ENCODE data around the gene GBF1.
"Not testable (repeated sequence)": the region's sequence is repeated elsewhere in the genome, so short reads cannot be mapped to it uniquely, and the experiment has no call there.

GBF1 gene

GRCh38 chr10:102268375-102268888 lies 23.1 kb downstream of the GBF1 start:
- peak; percentile 17 for DNase-seq

DNA sequence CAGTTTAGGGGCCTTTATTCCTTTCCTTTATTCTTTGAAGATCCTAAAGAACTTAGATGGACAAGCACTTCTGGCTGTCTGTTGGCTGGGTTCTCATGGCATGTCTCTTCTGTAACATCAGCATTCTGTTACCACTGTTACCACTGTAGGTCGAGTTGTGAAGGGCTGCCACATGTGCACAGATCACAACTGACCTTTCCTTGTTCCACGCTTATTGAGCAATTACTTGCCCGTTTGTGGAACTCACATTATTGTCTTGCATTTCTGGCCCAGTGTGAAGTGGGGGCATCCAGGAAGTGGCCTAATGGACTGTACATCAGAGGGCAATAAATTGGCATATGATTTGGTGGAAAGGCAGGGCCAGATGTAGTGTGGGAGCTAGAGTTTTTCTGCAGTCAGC lies 23.7 kb downstream of the GBF1 start:
- no peak for DNase-seq

DNA sequence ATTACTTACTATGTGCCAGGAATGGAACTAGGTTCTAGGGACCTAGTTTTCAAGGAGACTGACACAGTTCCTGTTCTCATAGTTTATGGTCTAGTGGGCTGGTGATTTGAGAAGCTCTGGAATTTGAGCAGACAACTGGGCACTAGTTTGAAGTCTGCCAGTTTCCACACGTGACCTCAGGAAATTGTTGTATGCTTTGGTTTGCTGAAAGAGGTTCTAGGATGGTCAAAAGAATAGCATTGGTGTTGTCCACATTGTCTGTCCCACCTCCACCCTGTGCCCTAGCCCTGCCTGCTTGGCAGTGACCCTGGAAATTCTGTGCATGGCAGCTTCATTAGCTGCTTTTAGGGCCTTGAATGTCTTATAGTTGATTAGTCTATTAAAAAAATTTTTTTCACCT lies 28.7 kb downstream of the GBF1 start:
- DNase-seq: no peak

- DNase-seq: no peak
Measured at GRCh38 chr10:102275343-102275742, 30.0 kb downstream of the GBF1 start.

DNA sequence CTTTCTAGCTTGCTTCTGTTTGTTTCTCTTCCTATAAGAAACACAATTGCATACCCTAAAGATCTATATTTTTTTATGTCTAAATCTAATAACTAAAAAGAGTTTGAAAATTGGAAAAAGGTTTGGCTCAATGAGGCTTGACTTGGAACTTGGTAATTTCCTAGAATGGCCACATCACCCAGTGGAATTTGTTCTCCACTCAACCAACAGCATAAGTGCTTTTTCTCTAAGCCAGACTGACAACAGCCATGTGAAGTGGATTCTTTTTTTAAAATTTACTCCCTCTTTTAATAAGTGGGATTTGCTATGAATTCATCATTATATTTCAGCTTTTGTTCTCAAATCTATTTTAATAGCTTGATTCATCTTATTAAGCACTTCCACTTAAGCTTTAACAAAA lies 33.8 kb downstream of the GBF1 start:
- no peak for DNase-seq

DNA sequence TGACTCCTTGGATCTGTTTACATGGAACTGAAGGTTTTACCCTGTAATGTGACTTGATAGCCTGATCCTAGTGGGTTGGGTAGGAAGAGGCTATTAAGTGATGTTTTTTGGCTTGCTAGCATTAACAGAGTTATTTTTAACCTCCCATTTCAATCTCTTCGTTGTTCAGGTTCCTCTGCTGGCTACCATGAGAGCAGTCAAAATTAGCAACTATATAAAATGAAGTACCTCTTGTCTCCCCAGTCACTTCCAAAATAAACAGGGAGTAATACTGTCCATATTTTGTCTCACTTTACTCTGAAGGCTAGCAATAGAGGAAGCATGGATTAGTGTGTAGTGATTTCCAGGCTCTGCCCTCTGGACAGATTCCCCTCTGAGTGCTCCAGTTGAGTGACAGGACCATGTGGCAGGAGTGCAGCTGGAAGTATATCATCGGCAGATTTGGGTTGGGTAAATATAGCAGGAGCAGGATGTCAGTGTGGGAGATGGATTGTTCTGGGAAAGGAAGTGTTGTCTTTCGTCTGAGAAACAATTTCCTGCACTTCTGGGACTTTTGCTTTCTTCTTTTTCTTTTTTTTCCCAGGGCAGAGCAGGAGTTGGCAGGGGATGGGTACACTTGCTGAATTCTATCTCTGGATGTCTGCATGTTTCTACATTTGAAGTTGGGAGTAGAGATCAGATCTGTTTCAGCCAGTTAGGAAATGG lies 35.2 kb downstream of the GBF1 start:
- no peak for DNase-seq

DNA sequence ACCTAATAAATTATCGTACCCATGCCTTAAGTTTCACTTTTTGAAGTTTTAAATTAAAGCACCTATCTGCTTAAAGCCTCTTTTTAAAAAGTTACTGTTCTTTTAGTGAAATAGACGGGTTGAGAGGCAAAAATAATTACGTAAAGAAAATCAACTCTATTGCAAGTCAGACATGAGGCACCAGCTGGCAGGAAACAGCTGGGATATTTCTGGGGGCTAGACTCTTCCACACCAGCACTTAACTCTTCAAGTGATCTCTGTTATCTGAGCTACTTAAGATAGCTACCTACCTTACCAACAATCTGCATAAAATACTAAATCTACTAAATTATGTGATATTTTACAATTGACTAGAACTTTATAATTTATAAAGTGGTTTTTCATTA lies 35.8 kb downstream of the GBF1 start:
- peak; percentile 33 for DNase-seq

DNA sequence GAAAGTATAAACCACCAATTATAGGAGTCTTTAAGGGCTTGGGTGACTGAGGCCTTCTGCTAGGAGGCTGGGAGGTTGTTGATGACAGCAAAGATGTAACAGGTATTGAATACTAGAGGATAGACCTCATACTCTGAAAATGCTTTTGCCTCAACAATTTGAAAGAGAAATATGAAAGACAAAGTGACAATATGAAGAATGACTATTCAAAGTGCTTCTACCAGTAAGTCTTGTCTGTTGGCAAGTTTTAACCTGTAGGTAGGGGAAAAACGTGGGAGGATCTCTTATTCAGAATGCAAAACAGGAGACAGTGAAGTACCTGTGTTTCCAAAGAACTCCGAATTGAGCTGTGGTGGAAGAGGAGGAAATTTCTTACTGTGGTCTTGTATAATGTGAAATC lies 38.2 kb downstream of the GBF1 start:
- no peak for DNase-seq

- no peak for DNase-seq
Measured at GRCh38 chr10:102283890-102284289, 38.6 kb downstream of the GBF1 start.

DNA sequence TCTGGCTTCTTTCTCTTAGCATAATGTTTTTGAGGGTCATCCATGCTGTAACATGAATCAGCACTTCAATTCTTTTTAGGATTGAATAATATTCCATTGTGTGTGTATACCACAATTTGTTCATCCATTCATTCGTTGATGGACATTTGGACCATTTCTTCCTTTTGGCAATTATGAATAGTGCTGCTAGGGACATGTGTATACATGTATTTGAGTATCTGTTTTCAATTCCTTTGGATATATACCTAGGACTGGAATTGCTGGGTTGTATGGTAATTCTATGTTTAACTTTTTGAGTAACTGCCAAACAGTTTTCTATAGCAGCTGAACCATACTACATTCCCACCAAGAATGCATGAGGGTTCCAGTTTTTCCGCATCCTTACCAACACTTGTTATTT lies 39.2 kb downstream of the GBF1 start:
- no peak for DNase-seq

GRCh38 chr10:102285133-102285532 lies 39.8 kb downstream of the GBF1 start:
- DNase-seq: peak; percentile 42

GRCh38 chr10:102286216-102286615 lies 40.9 kb downstream of the GBF1 start:
- no peak for DNase-seq

DNA sequence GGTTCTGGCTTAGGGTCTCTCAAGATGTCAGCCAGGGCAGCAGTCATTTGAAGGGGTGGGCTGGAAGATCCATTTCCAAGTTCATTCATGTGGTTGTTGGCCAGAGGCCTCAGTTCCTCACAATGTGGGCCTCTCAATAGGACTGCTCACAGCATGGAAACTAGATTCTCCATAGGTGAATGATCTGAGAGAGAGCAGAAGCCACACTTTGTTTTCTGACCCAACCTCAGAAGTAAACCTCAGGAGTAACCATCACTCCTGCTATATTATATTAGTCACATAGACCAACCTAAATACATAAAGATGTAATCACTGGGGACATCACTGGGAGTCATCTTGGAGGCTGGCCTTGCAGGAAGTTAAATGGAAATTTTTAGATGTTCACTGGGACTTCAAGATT lies 42.2 kb downstream of the GBF1 start:
- DNase-seq: no peak

- no peak for DNase-seq
Measured at GRCh38 chr10:102287991-102288390, 42.7 kb downstream of the GBF1 start.

DNA sequence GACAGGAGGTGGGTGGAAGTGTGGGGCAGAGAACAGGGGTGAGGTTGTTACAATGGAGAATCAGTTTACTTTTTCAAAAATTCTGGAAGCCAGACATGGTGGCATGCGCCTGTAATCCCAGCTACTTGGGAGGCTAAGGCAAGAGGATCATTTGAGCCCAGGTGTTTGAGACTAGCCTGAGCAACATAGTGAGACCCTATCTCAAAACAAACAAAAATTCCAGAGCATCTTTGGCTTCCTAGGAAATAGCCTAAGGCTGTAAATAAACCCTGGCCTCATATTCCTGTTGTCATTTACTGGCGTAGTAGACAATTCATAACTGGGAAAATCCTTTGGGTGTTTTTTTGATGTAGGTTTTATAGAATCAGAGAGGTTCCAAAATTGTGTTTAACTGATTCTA lies 44.0 kb downstream of the GBF1 start:
- no peak for DNase-seq

DNA sequence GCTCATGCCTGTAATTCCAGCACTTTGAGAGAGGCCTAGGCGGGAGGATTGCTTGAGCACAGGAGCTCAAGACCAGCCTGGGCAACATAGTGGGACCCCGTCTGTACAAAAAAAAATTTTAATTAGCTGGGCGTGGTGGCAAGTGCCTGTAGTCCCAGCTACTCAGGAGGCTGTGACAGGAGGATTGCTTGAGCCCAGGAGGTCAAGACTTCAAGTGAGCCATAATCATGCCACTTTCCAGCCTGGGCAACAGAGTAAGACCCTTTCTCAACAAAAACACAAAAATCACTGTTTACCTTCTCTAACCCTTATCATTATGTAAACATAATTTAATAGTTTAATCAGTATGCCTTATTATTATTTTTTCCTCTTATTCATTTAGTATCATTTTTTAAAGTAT lies 44.5 kb downstream of the GBF1 start:
- DNase-seq: no peak

GRCh38 chr10:102291221-102291905 lies 46.0 kb downstream of the GBF1 start:
- DNase-seq: no peak

DNA sequence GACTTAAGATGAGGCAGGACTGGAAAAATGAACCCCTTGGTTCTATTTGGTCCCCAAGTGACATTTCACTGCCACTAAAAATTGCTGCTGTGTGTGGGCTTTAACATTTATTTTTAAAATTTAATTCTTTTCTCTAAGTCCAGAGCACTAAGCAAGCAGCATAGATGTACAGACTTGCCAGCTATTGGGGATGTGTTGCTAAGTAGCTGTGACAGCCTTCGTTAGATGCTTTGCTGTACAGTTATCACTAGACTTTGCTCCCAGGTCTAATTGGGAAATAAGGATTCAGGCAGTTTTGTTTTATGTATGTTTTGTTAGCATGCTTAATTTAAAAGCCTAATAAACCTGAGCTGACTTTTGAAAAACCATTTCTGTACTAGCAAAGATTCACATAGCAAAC lies 51.8 kb downstream of the GBF1 start:
- DNase-seq: no peak

DNA sequence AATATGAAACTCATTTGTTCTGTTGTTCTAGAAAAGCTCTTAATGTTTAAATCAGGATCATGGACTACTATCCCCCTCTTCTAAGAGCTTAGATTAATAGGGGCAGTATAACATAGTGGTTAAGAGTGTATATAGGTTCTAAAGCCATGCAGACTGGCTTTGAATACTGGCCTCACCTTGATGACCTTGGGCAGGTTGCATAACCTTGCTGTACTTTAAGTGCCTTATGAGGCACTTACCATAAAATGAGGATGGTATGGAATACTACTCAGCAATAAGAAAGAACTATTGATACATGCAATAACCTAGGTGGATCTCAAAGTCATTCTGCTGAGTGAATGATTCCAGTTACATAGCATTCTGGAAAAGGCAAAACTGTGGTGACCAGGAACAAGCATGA lies 53.6 kb downstream of the GBF1 start:
- DNase-seq: no peak

DNA sequence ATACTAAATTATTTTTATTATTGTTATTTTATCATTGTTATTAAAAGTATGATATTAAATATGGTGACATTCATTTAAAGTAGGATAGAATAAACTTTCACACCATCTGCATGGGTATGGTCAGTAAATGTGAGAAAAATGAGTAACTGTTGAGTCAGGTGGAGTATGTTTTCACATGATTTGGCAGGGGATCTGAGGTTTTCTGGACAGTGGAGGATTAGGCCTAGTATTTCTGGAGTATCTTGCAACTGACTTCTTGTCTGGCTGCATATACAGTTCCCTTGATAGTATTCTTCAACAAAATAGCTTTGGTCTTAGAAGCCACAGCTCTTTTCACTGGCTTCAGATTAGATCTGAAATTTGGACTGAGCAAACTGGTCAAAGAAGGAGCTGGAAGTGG lies 54.5 kb downstream of the GBF1 start:
- DNase-seq: no peak

- no peak for DNase-seq
Measured at GRCh38 chr10:102300278-102300843, 55.0 kb downstream of the GBF1 start.

GRCh38 chr10:102300912-102301311 lies 55.6 kb downstream of the GBF1 start:
- DNase-seq: not testable (repeated sequence)

DNA sequence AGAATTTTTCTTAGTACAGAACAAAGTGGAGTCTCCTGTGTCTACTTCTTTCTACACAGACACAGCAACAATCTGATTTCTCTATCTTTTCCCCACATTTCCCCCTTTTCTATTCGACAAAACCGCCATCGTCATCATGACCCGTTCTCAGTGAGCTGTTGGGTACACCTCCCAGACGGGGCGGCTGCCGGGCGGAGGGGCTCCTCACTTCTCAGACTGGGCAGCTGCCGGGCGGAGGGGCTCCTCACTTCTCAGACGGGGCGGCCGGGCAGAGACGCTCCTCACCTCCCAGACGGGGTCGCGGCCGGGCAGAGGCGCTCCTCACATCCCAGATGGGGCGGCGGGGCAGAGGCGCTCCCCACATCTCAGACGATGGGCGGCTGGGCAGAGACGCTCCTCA lies 56.0 kb downstream of the GBF1 start:
- not testable (repeated sequence) for DNase-seq

DNA sequence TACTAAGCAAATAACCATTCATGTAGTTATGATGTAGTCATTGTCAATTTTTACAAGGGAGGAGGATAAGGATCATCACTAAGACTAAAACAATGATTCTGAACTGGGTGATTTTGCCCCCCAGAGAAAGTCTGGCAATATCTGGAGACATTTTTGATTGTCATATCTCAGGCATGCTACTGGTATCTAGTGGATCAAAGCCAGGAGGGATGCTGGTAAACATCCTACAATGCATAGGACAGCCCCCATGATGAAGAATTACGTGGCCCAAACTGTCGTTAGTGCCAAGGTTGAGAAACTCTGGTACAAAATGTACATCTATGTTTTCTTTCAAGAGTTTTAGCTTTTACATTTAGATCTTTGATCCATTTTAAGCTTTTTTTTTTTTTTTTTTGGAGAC lies 57.3 kb downstream of the GBF1 start:
- no peak for DNase-seq
